GM15510 (cell line): ENCODE data around the gene CAMSAP1.

Source experiments
- POLR2A ChIP-seq: IDR thresholded peaks from 3 replicates; pipeline ENCODE4 v1.6.1; 2011; ENCODE audit warnings: borderline replicate concordance; ENCODE audit not compliant: insufficient read length; ENCODE audit errors: extremely low read depth

CAMSAP1 gene

DNA sequence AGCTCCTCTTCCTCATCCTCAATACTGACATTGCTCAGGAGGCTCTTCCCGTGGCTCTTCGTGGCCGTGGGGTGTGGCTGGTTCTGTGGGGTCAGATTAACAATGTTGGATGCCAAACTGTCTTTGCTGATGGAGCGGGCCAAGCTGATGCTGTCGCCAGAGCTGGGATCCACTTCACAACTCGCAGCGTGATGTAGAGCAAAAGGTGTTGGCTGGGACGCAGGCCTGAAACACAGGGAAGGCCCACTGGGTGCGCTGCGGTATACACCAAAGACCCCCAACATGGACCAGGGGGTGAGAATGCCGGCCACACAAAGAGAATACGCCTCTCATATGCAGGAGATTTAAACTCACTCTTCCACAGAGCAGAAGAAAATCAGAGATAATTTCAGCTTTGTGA is 84.3 kb downstream of the CAMSAP1 start:
- no peak for TF ChIP-seq POLR2A

DNA sequence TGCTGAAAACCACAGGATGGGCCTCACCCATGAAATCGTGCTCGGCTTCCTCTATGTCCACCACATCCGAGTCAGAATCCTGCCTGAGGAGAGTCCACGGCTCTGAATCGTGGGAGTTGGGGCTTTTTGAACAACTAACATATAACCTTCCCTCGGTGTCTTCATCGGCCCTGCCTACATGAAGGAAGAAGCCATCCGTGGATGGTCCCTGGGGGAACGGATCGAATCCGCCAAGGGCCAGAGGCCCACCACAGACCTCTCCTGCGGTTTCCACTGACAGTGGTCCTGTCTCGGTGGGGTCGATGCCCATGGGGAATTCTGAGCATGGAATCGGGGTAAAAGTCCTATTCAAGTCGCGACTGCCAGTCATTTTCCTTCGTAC is 85.0 kb downstream of the CAMSAP1 start:
- TF ChIP-seq POLR2A: no peak

DNA sequence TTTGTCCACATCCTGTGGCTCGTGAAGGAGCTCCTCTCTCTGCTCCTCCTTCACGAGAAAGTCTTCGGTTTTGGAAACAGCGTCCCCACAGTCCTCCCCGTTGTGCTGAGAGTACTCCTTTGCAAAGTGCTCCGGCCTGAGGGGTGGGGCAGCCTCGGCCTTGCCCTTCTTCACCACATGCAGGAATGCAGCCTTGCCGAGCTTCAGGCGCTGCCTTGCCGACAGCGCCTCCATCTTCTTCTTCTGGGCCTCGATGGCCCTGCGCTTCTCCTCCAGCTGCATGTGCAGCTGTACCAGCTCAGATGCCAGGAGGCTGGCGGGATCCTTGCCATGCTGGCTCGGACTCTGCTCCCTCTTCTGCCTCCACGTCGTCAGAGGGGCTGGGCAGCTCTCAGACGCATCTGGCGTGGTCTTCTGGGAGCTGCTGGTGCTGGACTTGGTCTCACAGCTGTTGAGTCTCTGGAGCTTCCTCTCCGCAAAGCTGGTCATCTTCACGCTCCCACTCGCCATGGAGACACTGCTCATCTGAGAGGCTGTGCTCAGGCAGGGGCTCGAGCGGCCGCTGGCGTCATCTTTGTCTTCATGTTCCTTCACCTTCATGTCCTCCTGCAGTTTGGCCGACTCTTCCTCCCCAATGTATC is 85.5 kb downstream of the CAMSAP1 start:
- TF ChIP-seq POLR2A: no peak

DNA sequence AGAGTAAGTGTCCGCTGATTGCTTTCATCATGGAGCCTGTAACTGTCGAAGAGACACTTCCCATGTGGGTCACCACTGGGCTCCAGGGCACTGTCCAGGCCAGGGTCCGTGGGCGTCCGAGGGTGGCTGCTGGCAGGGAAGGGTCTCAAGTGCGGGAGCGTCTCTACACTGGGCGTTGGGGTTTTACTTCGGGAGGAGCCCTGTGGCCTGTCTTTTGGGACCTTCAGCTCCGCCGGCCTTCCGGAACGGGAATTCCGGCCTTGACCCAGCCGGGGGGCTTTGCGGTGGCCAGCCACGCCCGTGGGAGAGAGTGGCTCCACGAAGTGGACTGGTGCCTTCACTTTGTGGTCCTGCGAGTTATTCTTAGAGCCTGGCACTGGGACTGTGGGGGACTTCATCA is 86.2 kb downstream of the CAMSAP1 start:
- TF ChIP-seq POLR2A: no peak

DNA sequence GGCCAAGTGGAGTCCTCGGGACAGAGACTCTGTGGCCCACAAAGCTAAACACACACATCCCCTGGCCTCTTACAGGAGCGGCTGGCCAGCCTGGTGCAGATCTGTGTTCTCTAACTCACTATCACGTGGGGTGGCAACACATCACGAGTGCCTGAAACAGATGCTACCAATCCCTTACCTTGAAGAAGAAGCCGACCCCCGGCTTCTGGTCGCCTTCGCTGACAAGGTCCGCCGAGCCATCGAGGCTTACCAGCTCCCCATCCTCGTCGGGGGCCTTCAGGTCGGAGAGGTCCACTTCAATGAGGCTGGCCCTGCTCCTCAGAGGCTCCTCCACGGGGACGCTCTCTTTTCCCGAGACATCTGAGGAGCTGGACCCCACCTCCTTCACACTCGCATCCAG is 86.7 kb downstream of the CAMSAP1 start:
- TF ChIP-seq POLR2A: no peak

DNA sequence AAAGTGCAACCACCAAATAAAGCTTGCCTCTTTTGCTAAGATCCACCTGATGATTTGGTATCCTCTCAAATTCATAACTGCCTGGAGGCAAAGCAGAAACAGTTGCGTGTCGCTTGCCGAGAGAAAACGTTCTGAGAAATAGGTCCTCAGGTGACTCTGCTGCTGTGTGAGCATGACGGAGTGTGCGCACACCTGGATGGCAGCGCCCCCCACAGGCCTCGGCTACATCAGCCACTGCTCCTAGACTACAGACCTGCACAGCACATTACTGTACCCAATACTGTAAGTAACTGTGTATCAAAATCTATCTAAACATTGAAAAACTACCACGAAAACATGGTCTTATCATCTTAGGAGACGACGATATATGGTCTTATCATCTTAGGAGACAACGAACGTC is 87.4 kb downstream of the CAMSAP1 start:
- no peak for TF ChIP-seq POLR2A

DNA sequence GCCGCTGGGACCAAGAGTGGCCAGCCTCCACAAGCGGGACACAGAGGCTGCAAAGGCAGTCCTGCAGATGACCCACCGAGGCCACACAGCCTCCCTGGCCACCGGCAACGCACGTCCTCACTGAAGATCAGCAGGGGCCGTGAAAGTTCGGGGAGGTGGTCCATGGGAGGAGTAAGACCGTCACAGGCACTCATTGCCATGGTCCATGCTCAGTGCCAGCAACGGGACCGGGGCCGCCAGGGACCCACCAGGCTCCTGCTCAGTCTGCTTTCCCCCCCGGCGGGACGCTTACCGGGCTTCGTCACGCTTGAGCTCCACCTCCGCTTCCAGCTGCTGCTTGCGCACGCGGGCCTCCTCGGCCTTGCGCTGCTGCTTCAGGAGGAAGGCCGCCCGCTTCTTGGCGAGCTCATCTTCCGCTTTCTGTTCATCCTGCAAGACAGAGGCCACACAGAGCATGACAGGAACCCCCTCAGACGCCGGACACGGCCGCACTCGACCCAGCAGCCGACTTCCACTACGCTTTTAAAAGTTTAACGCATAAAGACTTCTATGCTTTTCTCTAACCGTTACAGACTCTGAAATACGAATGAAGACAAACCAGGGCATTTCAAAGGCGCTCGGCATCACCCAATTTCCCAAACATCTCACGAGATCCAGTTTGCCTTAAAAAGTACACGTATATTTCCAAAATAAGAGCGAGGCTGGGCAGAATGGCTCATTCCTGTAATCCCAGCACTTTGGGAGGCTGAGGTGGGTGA is 88.4 kb downstream of the CAMSAP1 start:
- no peak for TF ChIP-seq POLR2A

DNA sequence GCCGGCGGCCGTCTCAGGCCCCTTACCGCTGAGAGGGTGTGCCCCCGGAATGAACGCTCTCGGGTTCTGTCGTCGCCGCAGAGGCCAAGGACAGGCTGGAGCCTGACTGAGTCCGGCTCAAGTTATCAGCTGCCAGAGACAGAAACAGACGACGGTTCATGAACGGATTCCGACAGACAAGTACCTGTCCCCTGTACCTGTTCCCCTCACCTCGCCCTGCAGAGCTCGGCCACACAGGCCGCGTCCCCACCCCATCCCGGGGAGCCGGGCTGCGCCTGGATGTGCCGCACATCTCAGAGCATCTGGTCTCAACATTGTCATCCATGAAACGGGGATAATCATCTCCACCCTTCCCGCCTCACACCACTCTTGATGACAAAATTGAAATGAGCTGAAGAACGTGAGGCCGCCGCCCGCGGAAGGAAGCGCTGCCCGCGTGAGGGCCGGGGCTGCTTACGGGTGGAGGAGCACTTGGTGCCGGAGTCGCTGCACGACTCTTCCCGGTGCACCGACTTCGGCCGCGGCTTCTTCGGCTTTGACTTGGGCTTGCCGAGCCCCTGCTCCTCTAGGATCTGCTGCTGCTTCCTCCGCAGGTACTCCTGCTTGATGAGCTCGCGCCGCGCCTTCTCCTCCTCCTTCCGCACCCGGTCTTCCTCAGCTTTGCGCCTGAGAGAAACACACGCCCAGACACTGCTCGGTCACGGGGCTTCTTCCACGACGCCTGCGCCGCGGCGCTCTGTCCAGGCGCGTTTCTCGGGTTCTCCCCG is 89.2 kb downstream of the CAMSAP1 start:
- no peak for TF ChIP-seq POLR2A

DNA sequence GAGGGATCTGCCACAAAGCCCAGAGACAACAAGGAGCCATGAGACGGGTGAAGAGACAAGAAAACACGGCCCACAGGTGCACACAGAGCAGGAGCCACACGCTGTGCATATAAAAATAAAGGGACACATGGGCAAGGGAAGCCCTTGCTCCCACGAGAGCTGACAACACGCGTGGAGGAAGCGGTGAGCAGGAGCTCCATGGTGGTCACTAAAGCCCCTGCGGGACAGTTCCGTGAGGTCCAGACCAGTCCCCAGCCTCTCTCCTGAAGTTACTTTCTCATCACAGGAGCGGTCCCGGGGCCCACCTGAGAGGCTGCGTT is 90.7 kb downstream of the CAMSAP1 start:
- TF ChIP-seq POLR2A: no peak

DNA sequence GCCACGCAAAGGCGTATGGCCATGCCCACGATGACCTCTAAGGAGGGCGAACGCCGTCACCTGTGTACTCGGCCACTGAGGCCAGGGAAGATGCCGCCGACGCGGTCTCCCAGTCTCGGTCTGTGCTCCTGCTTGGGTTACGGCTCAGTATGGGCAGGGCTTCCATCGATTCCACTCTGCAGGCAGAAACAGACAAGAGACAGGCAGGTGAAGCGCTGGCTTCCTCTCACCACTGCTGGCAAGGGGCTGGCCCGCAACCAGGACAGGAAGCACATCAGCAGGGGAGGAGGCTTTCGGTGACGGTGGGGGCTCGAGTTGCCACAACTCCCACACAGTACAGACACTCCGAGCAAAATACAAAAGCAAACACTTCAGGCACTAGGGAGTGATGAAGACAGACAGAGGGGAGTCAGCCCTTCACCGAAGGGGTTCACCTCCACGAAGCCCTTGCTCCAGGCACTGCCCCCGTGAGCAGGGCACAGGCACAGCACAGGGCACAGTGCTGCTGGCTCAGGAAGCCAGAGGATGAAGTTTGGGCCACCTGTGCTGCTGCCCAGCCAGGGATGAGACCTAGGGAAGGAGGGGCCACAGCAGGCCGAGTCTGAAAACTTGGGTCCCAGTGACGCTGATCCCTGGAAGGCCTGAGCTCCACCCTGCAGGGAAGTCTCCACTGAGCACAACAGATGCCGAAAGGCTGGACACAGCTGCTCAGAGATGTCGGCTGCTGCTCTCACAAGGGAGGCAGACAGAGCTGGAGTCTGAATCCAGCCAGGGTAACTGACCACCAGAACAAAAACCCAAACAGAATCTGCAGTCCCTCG is 91.3 kb downstream of the CAMSAP1 start:
- no peak for TF ChIP-seq POLR2A

DNA sequence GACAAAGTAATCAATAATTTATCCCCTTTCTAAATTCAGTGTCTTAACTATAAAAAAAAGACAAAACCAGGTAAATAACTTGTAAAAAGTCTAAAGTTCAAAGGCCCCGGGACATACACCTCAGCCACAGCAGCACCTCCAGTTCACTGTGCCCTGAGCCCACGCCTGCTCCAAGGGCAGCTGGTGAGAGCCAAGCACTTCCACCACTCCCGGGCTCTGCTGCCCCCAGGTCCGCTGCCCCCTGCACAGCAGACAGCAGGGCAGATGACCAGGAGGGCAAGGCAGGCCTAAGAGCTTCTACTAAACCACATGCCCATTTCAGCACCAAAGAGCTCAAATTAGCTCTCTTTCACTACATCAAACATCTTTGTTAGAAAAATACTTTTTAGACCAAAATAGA is 91.9 kb downstream of the CAMSAP1 start:
- no peak for TF ChIP-seq POLR2A

DNA sequence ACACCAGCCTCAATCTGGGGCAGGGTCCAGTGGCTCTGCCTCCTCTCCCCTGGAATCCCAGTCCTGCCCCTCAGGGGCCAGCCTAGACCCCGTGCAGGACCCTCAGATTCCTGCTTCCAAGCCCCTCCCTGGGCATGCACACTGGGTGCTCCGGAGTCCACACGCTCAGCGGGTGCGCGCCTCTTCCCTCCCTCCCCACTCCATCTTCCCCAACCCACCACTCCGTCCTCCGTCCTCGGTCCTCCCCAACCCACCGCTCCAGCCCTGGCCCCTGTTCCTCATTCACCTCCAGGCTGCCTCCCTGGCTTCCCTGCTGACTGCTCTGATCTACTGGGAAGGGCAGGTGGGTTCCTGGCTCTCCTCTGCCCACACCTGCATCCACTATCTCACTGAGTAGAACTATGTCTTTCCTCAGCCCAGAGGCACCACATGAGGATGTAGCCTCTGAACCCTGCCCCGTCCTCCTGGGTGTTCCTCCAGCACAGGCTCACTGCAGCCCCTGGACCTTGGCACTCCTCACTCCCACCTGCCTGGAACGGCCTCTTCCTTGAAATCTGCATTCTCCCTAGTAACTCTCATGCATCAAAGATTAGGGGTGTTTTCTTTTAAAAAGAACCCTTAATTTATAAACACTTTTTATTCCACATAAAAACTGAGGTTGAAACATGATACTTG is 92.8 kb downstream of the CAMSAP1 start:
- no peak for TF ChIP-seq POLR2A

DNA sequence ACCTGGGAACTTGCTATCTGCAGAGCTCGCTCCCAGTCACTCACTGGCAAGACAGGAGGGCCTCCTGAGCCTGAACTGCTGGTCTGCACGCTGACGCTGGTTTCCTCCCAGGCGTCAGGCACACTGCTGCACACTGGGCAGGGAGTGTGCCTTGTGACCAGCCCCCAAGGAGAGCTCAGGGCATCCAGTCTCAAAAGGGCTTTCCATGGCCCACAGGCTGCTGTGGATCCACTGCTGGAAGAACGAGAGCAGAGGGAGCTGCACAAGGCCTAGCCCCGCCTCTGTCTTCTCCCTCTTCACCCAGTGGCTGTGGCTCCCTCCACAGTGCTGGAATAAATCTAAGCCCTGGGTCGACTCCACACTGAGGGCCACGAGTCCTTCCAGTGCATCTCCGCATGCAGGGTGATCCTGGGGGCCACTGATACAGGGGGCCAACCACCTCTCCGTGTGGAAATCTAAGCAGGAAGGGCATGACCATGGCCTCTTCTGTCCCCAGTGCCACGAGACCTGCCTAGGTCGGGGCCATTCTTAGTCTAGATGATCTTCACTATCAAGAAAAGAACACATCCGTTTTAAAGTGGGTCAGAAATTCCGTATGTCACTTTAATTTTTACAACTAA is 93.6 kb downstream of the CAMSAP1 start:
- TF ChIP-seq POLR2A: no peak

DNA sequence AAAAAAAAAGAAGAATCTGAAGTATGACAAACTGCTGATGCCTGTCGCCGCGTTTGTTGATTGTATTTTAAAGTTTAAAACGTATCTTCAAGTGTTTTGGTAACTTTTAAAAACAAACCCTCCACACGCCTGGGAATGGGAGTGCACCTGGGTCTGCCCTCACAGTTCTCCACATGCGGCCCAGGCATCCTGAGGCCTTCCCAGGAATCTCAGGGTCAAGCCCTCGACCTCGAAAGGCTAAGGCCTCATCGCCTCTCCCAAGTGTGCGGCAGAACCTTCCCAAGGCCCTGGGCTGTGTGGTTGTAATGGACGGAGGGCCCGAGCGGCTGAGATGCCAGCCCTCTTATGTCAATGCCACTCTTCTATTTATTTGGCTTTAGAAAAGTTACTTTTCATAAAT is 94.4 kb downstream of the CAMSAP1 start:
- no peak for TF ChIP-seq POLR2A

DNA sequence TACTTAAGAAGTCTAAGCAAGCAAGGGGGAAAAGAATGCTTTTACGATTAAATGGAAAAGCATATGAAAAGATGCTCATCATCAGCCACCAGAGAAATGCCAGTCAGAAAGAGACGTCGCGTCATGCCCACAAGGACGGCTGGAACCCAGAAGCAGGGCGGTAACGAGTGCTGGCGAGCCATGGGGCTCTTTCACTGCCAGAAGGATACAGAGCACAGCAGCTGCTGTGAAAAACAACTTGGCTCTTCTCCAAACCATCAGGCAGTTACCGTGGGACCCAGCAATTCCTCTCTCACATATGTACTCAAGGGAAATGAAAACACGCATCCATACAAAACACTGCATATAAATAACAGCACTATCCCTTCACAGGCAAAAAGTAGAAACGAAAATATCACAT is 95.5 kb downstream of the CAMSAP1 start:
- TF ChIP-seq POLR2A: no peak
